HS-27A (cell line): ENCODE measurements around the gene KCNAB1.
A peak's percentile ranks its signal among the peaks of the same experiment; 100 is the strongest.

ENCODE experiments used
- DNase-seq: peaks from one replicate; pipeline ENCODE4 v3.0.0-alpha.2; 2012; ENCODE audit warnings: low read depth, missing footprints

The KCNAB1 gene

GRCh38 chr3:156460206-156460611 lies 339.8 kb downstream of the KCNAB1 start:
- no peak for DNase-seq

- no peak for DNase-seq
These were observed 341.5 kb downstream of the KCNAB1 start for GRCh38 chr3:156461889-156462288.

- DNase-seq, result no peak
These were observed 342.7 kb downstream of the KCNAB1 start for GRCh38 chr3:156463123-156463522.

GRCh38 chr3:156465194-156465593 lies 344.8 kb downstream of the KCNAB1 start:
- DNase-seq, result no peak

GRCh38 chr3:156469456-156469855 lies 349.1 kb downstream of the KCNAB1 start:
- no peak for DNase-seq

GRCh38 chr3:156471431-156471830 lies 351.1 kb downstream of the KCNAB1 start:
- no peak for DNase-seq

GRCh38 chr3:156472150-156472549 lies 351.8 kb downstream of the KCNAB1 start:
- no peak for DNase-seq

- no peak for DNase-seq
These were observed 352.3 kb downstream of the KCNAB1 start for GRCh38 chr3:156472684-156473083.

GRCh38 chr3:156473341-156473740 lies 353.0 kb downstream of the KCNAB1 start:
- DNase-seq, result no peak

- DNase-seq, result no peak
These were observed 354.4 kb downstream of the KCNAB1 start for GRCh38 chr3:156474560-156475389.

- DNase-seq, result no peak
These were observed 356.9 kb downstream of the KCNAB1 start for GRCh38 chr3:156477323-156477722.

- no peak for DNase-seq
These were observed 358.5 kb downstream of the KCNAB1 start for GRCh38 chr3:156478891-156479290.

GRCh38 chr3:156479604-156480003 lies 359.2 kb downstream of the KCNAB1 start:
- no peak for DNase-seq

- DNase-seq, result no peak
These were observed 360.6 kb downstream of the KCNAB1 start for GRCh38 chr3:156480949-156481348.

- no peak for DNase-seq
These were observed 362.6 kb downstream of the KCNAB1 start for GRCh38 chr3:156483002-156483401.

- no peak for DNase-seq
These were observed 363.0 kb downstream of the KCNAB1 start for GRCh38 chr3:156483426-156483825.

GRCh38 chr3:156483961-156484787 lies 363.8 kb downstream of the KCNAB1 start:
- DNase-seq, result no peak

- DNase-seq, result peak; percentile 49
These were observed 368.4 kb downstream of the KCNAB1 start for GRCh38 chr3:156488767-156489166.

GRCh38 chr3:156489462-156489911 lies 369.1 kb downstream of the KCNAB1 start:
- no peak for DNase-seq

- DNase-seq, result no peak
These were observed 370.8 kb downstream of the KCNAB1 start for GRCh38 chr3:156491192-156491591.

- DNase-seq, result no peak
These were observed 372.5 kb downstream of the KCNAB1 start for GRCh38 chr3:156492801-156493261.

GRCh38 chr3:156493887-156494286 lies 373.5 kb downstream of the KCNAB1 start:
- no peak for DNase-seq

GRCh38 chr3:156495816-156496215 lies 375.4 kb downstream of the KCNAB1 start:
- no peak for DNase-seq
